NCI-H1694 (cell line): ENCODE results near the gene RPUSD1.

Source experiments
- DNase-seq: peaks from one replicate; lab custom pipeline; 2025; lab: John Stamatoyannopoulos, UW

Gene RPUSD1

GRCh38 chr16:818592-818991, 30.4 kb upstream of the RPUSD1 start:
- DNase-seq = no peak

GRCh38 chr16:818132-818531, 30.0 kb upstream of the RPUSD1 start:
- DNase-seq = no peak

- DNase-seq = no peak
Measured at GRCh38 chr16:817001-817906, 29.1 kb upstream of the RPUSD1 start.

- no peak for DNase-seq
Measured at GRCh38 chr16:815861-816260, 27.7 kb upstream of the RPUSD1 start.

GRCh38 chr16:814974-815373, 26.8 kb upstream of the RPUSD1 start:
- DNase-seq = no peak

- no peak for DNase-seq
Measured at GRCh38 chr16:813916-814412, 25.8 kb upstream of the RPUSD1 start.

GRCh38 chr16:813204-813915, 25.2 kb upstream of the RPUSD1 start:
- DNase-seq = no peak

GRCh38 chr16:808085-808386, 19.9 kb upstream of the RPUSD1 start:
- no peak for DNase-seq

GRCh38 chr16:807347-808084, 19.3 kb upstream of the RPUSD1 start:
- DNase-seq = peak; percentile 57

GRCh38 chr16:805474-805873, 17.3 kb upstream of the RPUSD1 start:
- DNase-seq = no peak

GRCh38 chr16:804193-805048, 16.2 kb upstream of the RPUSD1 start:
- no peak for DNase-seq

- no peak for DNase-seq
Measured at GRCh38 chr16:803754-804080, 15.5 kb upstream of the RPUSD1 start.

- no peak for DNase-seq
Measured at GRCh38 chr16:802914-803753, 15.0 kb upstream of the RPUSD1 start.

- no peak for DNase-seq
Measured at GRCh38 chr16:802461-802860, 14.3 kb upstream of the RPUSD1 start.

- DNase-seq = no peak
Measured at GRCh38 chr16:801584-802363, 13.6 kb upstream of the RPUSD1 start.

- no peak for DNase-seq
Measured at GRCh38 chr16:800834-801511, 12.8 kb upstream of the RPUSD1 start.

GRCh38 chr16:799948-800833, 12.0 kb upstream of the RPUSD1 start, which contains the start of gene GNG13:
GNG13 (minus strand) TSS chr16:800734; CDS start chr16:799077, 1,657 bp downstream.
- no peak for DNase-seq
